ENCODE measurements around the gene ARFGEF3.

Gene ARFGEF3

GRCh38 chr6:138310294-138310693, 148.6 kb downstream of the ARFGEF3 start:
- peak overlapping the region; percentile 69 for H3K27ac ChIP-seq
- no peak for TF ChIP-seq CTCF (conservative IDR thresholded peaks at IDR 0.05)

- no peak for TF ChIP-seq CTCF (conservative IDR thresholded peaks at IDR 0.05)
- H3K27ac ChIP-seq: peak overlapping the region; percentile 69
These were observed 149.1 kb downstream of the ARFGEF3 start for GRCh38 chr6:138310821-138311220.

- no peak for TF ChIP-seq CTCF (conservative IDR thresholded peaks at IDR 0.05)
- H3K27ac ChIP-seq: peak overlapping the region; percentile 69
These were observed 149.5 kb downstream of the ARFGEF3 start for GRCh38 chr6:138311268-138311667.

GRCh38 chr6:138318741-138319375, 157.1 kb downstream of the ARFGEF3 start:
- no peak for TF ChIP-seq CTCF (conservative IDR thresholded peaks at IDR 0.05)

GRCh38 chr6:138321934-138322333, 160.2 kb downstream of the ARFGEF3 start:
- no peak for TF ChIP-seq CTCF (conservative IDR thresholded peaks at IDR 0.05)

More at GRCh38 chr6:138318741-138319375, 157.1 kb downstream of the ARFGEF3 start:
- H3K27ac ChIP-seq: no peak overlapping the region

GRCh38 chr6:138323821-138324220, 162.1 kb downstream of the ARFGEF3 start:
- H3K27ac ChIP-seq: no peak overlapping the region
- no peak for TF ChIP-seq CTCF (conservative IDR thresholded peaks at IDR 0.05)

More at GRCh38 chr6:138321934-138322333, 160.2 kb downstream of the ARFGEF3 start:
- no peak overlapping the region for H3K27ac ChIP-seq

- no peak overlapping the region for H3K27ac ChIP-seq
- no peak for TF ChIP-seq CTCF (conservative IDR thresholded peaks at IDR 0.05)
These were observed 166.5 kb downstream of the ARFGEF3 start for GRCh38 chr6:138328210-138328609.

All from VCaP (cell line).